H9 (cell line): ENCODE data around the gene IMPDH1. TPM values are rescaled to one million over a fixed set of nuclear protein-coding genes. Genes with fewer than 3 reads are reported as not detected.
A peak's percentile ranks its signal among the peaks of the same experiment; 100 is the strongest.

Experiments
- DNase-seq: peaks from one replicate; pipeline ENCODE4 v3.0.0-alpha.2; 2017
- H2AFZ ChIP-seq: one replicate; pipeline ENCODE4 v1.6.1; 2013; ENCODE audit warnings: mild to moderate bottlenecking, low read length, control low read depth, moderate library complexity
- H2AK5ac ChIP-seq: 2 replicates; pipeline ENCODE4 v1.6.1; 2013; ENCODE audit warnings: low read length, control low read depth, mixed read lengths; ENCODE audit not compliant: insufficient read length
- H2BK120ac ChIP-seq: one replicate; pipeline ENCODE4 v1.6.1; 2013; ENCODE audit warnings: low read depth, mild to moderate bottlenecking, low read length, control low read depth, inconsistent platforms; ENCODE audit not compliant: poor library complexity, severe bottlenecking
- H2BK12ac ChIP-seq: 2 replicates; pipeline ENCODE4 v1.6.1; 2013; ENCODE audit warnings: low read length, control low read depth, mixed read lengths, low read depth; ENCODE audit not compliant: insufficient read length
- H2BK15ac ChIP-seq: 2 replicates; pipeline ENCODE4 v1.6.1; 2013; ENCODE audit warnings: low read depth, low read length, control low read depth
- H2BK20ac ChIP-seq: one replicate; pipeline ENCODE4 v1.6.1; 2013; ENCODE audit warnings: low read depth, mild to moderate bottlenecking, low read length, control low read depth, inconsistent platforms; ENCODE audit not compliant: poor library complexity, severe bottlenecking
- H2BK5ac ChIP-seq: 2 replicates; pipeline ENCODE4 v1.6.1; 2013; ENCODE audit warnings: low read length, control low read depth, mixed read lengths; ENCODE audit not compliant: insufficient read length
- H3K14ac ChIP-seq: 2 replicates; pipeline ENCODE4 v1.6.1; 2013; ENCODE audit warnings: low read length, control low read depth; ENCODE audit not compliant: insufficient read depth
- H3K18ac ChIP-seq: 2 replicates; pipeline ENCODE4 v1.6.1; 2013; ENCODE audit warnings: low read depth, mild to moderate bottlenecking, mixed read lengths, low read length, control low read depth; ENCODE audit not compliant: insufficient read length
- H3K23ac ChIP-seq: 2 replicates; pipeline ENCODE4 v1.6.1; 2013; ENCODE audit warnings: low read length, control low read depth, mixed read lengths, low read depth; ENCODE audit not compliant: insufficient read length
- H3K23me2 ChIP-seq: 2 replicates; pipeline ENCODE4 v1.6.1; 2013; ENCODE audit warnings: low read depth, mild to moderate bottlenecking, mixed read lengths, low read length, control low read depth; ENCODE audit not compliant: insufficient read length, poor library complexity, severe bottlenecking
- H3K27ac ChIP-seq: 2 replicates; pipeline ENCODE4 v1.5.1; 2013; ENCODE audit warnings: low read length, control low read depth, mixed read lengths, low read depth; ENCODE audit not compliant: insufficient read length
- H3K27me3 ChIP-seq: 2 replicates; pipeline ENCODE4 v1.6.1; 2013; ENCODE audit warnings: low read length, control low read depth, inconsistent platforms; ENCODE audit not compliant: insufficient read depth
- H3K4ac ChIP-seq: 2 replicates; pipeline ENCODE4 v1.6.1; 2013; ENCODE audit warnings: low read depth, mild to moderate bottlenecking, control low read depth, inconsistent platforms, low read length, moderate library complexity
- H3K4me1 ChIP-seq: 2 replicates; pipeline ENCODE4 v1.6.1; 2013; ENCODE audit warnings: low read length, control low read depth, inconsistent platforms; ENCODE audit not compliant: insufficient read depth
- H3K4me2 ChIP-seq: 2 replicates; pipeline ENCODE4 v1.6.1; 2013; ENCODE audit warnings: low read length, control low read depth, mixed read lengths; ENCODE audit not compliant: insufficient read length, insufficient read depth
- H3K56ac ChIP-seq: 2 replicates; pipeline ENCODE4 v1.6.1; 2013; ENCODE audit warnings: low read depth, mild to moderate bottlenecking, mixed read lengths, low read length, control low read depth; ENCODE audit not compliant: insufficient read length
- H3K79me1 ChIP-seq: 2 replicates; pipeline ENCODE4 v1.6.1; 2013; ENCODE audit warnings: low read depth, mild to moderate bottlenecking, moderate library complexity, low read length, control low read depth, inconsistent platforms; ENCODE audit not compliant: insufficient read depth, poor library complexity, severe bottlenecking
- H3K79me2 ChIP-seq: 2 replicates; pipeline ENCODE4 v1.6.1; 2013; ENCODE audit warnings: low read length, control low read depth, inconsistent platforms; ENCODE audit not compliant: insufficient read depth
- H3K9ac ChIP-seq: 2 replicates; pipeline ENCODE4 v1.6.1; 2013; ENCODE audit warnings: low read length, control low read depth, mixed read lengths; ENCODE audit not compliant: insufficient read length; ENCODE audit errors: extremely low read depth
- H3K9me3 ChIP-seq: one replicate; pipeline ENCODE4 v1.6.1; 2013; ENCODE audit warnings: low read depth, low read length, inconsistent platforms; ENCODE audit not compliant: control insufficient read depth
- H3T11ph ChIP-seq: one replicate; pipeline ENCODE4 v1.6.1; 2013; ENCODE audit warnings: mild to moderate bottlenecking, low read length, control low read depth, inconsistent platforms
- H4K20me1 ChIP-seq: one replicate; pipeline ENCODE4 v1.6.1; 2013; ENCODE audit not compliant: control insufficient read depth, insufficient read length, insufficient read depth
- H4K5ac ChIP-seq: 2 replicates; pipeline ENCODE4 v1.6.1; 2013; ENCODE audit warnings: low read depth, mild to moderate bottlenecking, mixed read lengths, low read length, control low read depth; ENCODE audit not compliant: insufficient read length
- H4K8ac ChIP-seq: replicated peaks from 2 replicates; pipeline ENCODE4 v1.6.1; 2013; ENCODE audit warnings: low read length, control low read depth, mixed read lengths, low read depth; ENCODE audit not compliant: insufficient read length
- H4K91ac ChIP-seq: 2 replicates; pipeline ENCODE4 v1.6.1; 2013; ENCODE audit warnings: low read depth, mild to moderate bottlenecking, moderate library complexity, mixed read lengths, low read length, control low read depth; ENCODE audit not compliant: insufficient read length
- H3K27ac Mint-ChIP-seq, 3 experiments: 2 replicates in 2 of 3; 3 replicates in 1 of 3; pipeline ENCODE4 v1.8.0; 2020 to 2021; ENCODE audit warnings: mixed read lengths in 3 of 3, mild to moderate bottlenecking in 1 of 3, moderate library complexity in 1 of 3
- H3K27me3 Mint-ChIP-seq: 2 replicates; pipeline ENCODE4 v1.8.0; 2021; ENCODE audit warnings: low read depth, mild to moderate bottlenecking, moderate library complexity, mixed read lengths
- H3K36me3 Mint-ChIP-seq, 3 experiments: 2 replicates in 2 of 3; 3 replicates in 1 of 3; pipeline ENCODE4 v1.8.0; 2020 to 2021; ENCODE audit warnings: low read depth in 3 of 3, mixed read lengths in 3 of 3; ENCODE audit not compliant: insufficient read depth in 1 of 3
- H3K4me1 Mint-ChIP-seq, 2 experiments: 2 replicates each; pipeline ENCODE4 v1.8.0; 2020; ENCODE audit warnings: mixed read lengths in 2 of 2
- H3K4me3 Mint-ChIP-seq, 2 experiments: 2 replicates in 1 of 2; 3 replicates in 1 of 2; pipeline ENCODE4 v1.8.0; 2020 to 2021; ENCODE audit warnings: mild to moderate bottlenecking in 2 of 2, mixed read lengths in 2 of 2, moderate library complexity in 1 of 2
- H3K9me3 Mint-ChIP-seq, 2 experiments: 2 replicates in 1 of 2; 3 replicates in 1 of 2; pipeline ENCODE4 v1.8.0; 2020; ENCODE audit warnings: mild to moderate bottlenecking in 2 of 2, mixed read lengths in 2 of 2, moderate library complexity in 1 of 2
- WGBS: extraction: QIAGEN DNeasy Blood & Tissue Kit; methylation state at CpG from one replicate; pipeline ENCODE4 v1.1.7; 2013; ENCODE audit warnings: missing lambda C conversion rate, low lambda C conversion rate, mixed read lengths; ENCODE audit not compliant: insufficient read length; ENCODE audit errors: extremely low coverage; 5-methylcytosine and 5-hydroxymethylcytosine counted together
- total RNA-seq: library from RNA; stranded (reverse); gene quantifications from 2 replicates; pipeline ENCODE4 v1.2.1, GENCODE V29; 2021
- TF ChIP-seq, protein P1 (sequence below): fragments of 200-600 bp; sonication (generic); conservative IDR thresholded peaks from 3 replicates; pipeline ENCODE4 v1.8.0; 2021; ENCODE audit warnings: antibody characterized with exemption, mild to moderate bottlenecking

The IMPDH1 gene
- total RNA-seq, 1 experiment from 2014 or later = 35.2 TPM

DNA sequence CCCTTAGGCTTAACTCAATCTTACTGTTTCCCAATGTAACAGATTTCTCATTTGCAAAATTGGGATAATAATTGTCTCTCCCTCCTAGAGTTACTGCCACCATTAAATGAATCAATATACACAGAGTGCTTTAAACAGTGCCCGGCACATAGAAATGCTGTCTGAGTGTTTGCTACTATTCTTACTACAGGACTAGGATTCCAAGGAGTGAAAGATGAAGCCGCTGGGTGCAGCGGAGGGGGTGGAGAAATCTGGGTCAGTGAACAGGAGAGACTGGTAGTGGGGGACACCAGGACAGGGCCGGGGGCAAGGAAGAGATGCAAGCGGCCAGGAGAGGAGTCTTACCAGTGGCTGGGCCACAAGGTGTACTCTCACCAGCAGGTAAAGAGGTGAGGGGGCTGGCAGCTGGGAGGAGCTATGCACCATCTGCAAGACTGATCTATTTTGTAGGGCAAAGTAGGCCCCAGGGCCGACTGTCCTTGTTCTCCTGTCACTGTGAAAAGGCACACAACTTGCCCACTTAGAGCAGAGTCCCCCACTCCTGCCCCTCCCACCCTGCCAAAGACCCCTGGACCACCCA lies 29.8 kb downstream of the IMPDH1 start:
- no peak overlapping the region for H3K4me2 ChIP-seq
- H3K9ac ChIP-seq = no peak overlapping the region
- H3K23ac ChIP-seq = no peak overlapping the region
- H2BK5ac ChIP-seq = no peak overlapping the region
- DNase-seq = no peak
- H3T11ph ChIP-seq = no peak overlapping the region
- no peaks in the 10 kb centered on the region for H3K9me3 Mint-ChIP-seq
- no peak overlapping the region for H2BK120ac ChIP-seq
- no peak overlapping the region for H2BK20ac ChIP-seq
- H2AFZ ChIP-seq = no peak overlapping the region
- no peaks in the 10 kb centered on the region for H3K79me1 ChIP-seq
- H3K4me1 ChIP-seq = no peaks in the 10 kb centered on the region
- TF ChIP-seq, protein P1, sequence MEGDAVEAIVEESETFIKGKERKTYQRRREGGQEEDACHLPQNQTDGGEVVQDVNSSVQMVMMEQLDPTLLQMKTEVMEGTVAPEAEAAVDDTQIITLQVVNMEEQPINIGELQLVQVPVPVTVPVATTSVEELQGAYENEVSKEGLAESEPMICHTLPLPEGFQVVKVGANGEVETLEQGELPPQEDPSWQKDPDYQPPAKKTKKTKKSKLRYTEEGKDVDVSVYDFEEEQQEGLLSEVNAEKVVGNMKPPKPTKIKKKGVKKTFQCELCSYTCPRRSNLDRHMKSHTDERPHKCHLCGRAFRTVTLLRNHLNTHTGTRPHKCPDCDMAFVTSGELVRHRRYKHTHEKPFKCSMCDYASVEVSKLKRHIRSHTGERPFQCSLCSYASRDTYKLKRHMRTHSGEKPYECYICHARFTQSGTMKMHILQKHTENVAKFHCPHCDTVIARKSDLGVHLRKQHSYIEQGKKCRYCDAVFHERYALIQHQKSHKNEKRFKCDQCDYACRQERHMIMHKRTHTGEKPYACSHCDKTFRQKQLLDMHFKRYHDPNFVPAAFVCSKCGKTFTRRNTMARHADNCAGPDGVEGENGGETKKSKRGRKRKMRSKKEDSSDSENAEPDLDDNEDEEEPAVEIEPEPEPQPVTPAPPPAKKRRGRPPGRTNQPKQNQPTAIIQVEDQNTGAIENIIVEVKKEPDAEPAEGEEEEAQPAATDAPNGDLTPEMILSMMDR = no peak
- H4K5ac ChIP-seq = no peak overlapping the region
- H3K9me3 ChIP-seq = no peaks in the 10 kb centered on the region
- no peak overlapping the region for H2BK15ac ChIP-seq
- 0 out of 2 replicates have a peak overlapping the region, but pooled peaks have one; percentile 20 for H3K14ac ChIP-seq
- 0 out of 7 replicates have a peak overlapping the region, but pooled peaks of 1 of the 3 experiments have one; percentile 4 for H3K27ac Mint-ChIP-seq
- H4K20me1 ChIP-seq = no peaks in the 10 kb centered on the region
- no peaks in the 10 kb centered on the region for H3K27me3 ChIP-seq
- H3K23me2 ChIP-seq = no peaks in the 10 kb centered on the region
- peaks cover 25% of the 10 kb centered on the region for H3K27me3 Mint-ChIP-seq
- H3K36me3 Mint-ChIP-seq = no peaks in the 10 kb centered on the region
- peaks cover 7 to 43% of the 10 kb centered on the region in 2 experiments for H3K4me1 Mint-ChIP-seq
- no peak overlapping the region for H4K91ac ChIP-seq
- H4K8ac ChIP-seq = no peak overlapping the region
- no peak overlapping the region for H3K18ac ChIP-seq
- H3K4me3 Mint-ChIP-seq = 0 out of 5 replicates have a peak overlapping the region, but pooled peaks of 1 of the 2 experiments have one; percentile 1
- H2BK12ac ChIP-seq = no peak overlapping the region
- H2AK5ac ChIP-seq = no peak overlapping the region
- no peak overlapping the region for H3K4ac ChIP-seq
- no peak overlapping the region for H3K27ac ChIP-seq
- no peaks in the 10 kb centered on the region for H3K79me2 ChIP-seq
- no CpG with 5 or more reads among the region's 6 CpGs for WGBS
- H3K56ac ChIP-seq = no peak overlapping the region
